DOHH2 (cell line): Measurements from ENCODE around the gene COL9A3.

Experiments used
- H3F3A ChIP-seq: fragments of 200-600 bp; sonication (generic), shearing (Covaris generic); 2 replicates; pipeline ENCODE4 v1.6.0; 2016; ENCODE audit warnings: antibody characterized with exemption, mild to moderate bottlenecking; ENCODE audit not compliant: control insufficient read depth, insufficient read depth
- H3K27ac ChIP-seq: fragments of 200-600 bp; sonication (generic); 2 replicates; pipeline ENCODE4 v1.5.1; 2014; ENCODE audit warnings: low read depth, mild to moderate bottlenecking, low read length, moderate library complexity
- H3K27me3 ChIP-seq: fragments of 200-600 bp; sonication (generic); 2 replicates; pipeline ENCODE4 v1.6.1; 2014; ENCODE audit warnings: mild to moderate bottlenecking, low read length, mixed read lengths; ENCODE audit not compliant: control insufficient read depth
- H3K36me3 ChIP-seq: fragments of 200-600 bp; sonication (generic); 2 replicates; pipeline ENCODE4 v1.6.1; 2014; ENCODE audit warnings: mild to moderate bottlenecking, low read length, moderate library complexity, mixed read lengths; ENCODE audit not compliant: control insufficient read depth
- H3K4me1 ChIP-seq: fragments of 200-600 bp; sonication (generic); 2 replicates; pipeline ENCODE4 v1.6.1; 2014; ENCODE audit warnings: mild to moderate bottlenecking, low read length, mixed read lengths; ENCODE audit not compliant: control insufficient read depth
- H3K4me2 ChIP-seq: fragments of 200-600 bp; sonication (generic); 2 replicates; pipeline ENCODE4 v1.6.0; 2014; ENCODE audit warnings: mild to moderate bottlenecking, low read length, moderate library complexity
- H3K4me3 ChIP-seq: fragments of 200-600 bp; sonication (generic); 2 replicates; pipeline ENCODE4 v1.5.1; 2014; ENCODE audit warnings: mild to moderate bottlenecking, low read length, mixed read lengths
- H3K79me2 ChIP-seq: fragments of 200-600 bp; sonication (generic); 2 replicates; pipeline ENCODE4 v1.6.1; 2014; ENCODE audit warnings: mild to moderate bottlenecking, low read length, mixed read lengths; ENCODE audit not compliant: control insufficient read depth
- H3K9me2 ChIP-seq: fragments of 200-600 bp; sonication (generic); replicated peaks from 2 replicates; pipeline ENCODE4 v1.6.1; 2014; ENCODE audit warnings: mild to moderate bottlenecking, low read length, mixed read lengths; ENCODE audit not compliant: control insufficient read depth
- H3K9me3 ChIP-seq: fragments of 200-600 bp; sonication (generic); 2 replicates; pipeline ENCODE4 v1.6.1; 2014; ENCODE audit warnings: antibody characterized with exemption, low read length, mixed read lengths; ENCODE audit not compliant: control insufficient read depth, insufficient read depth
- H4K20me1 ChIP-seq: fragments of 200-600 bp; sonication (generic); 2 replicates; pipeline ENCODE4 v1.6.0; 2014; ENCODE audit warnings: low read depth, mild to moderate bottlenecking, antibody characterized with exemption, low read length, moderate library complexity; ENCODE audit not compliant: control insufficient read depth, insufficient read depth
- CTCF ChIP-seq: fragments of 200-600 bp; sonication (generic); IDR thresholded peaks from one replicate; pipeline ENCODE4 v1.5.1; 2014; ENCODE audit warnings: antibody characterized with exemption, mild to moderate bottlenecking, low read depth, low read length; ENCODE audit not compliant: poor library complexity, severe bottlenecking
- EZH2phosphoT487 ChIP-seq: fragments of 200-600 bp; sonication (generic); IDR thresholded peaks from 2 replicates; pipeline ENCODE4 v1.6.1; 2017; ENCODE audit warnings: borderline replicate concordance, mild to moderate bottlenecking, antibody characterized with exemption, low read length, moderate library complexity, mixed read lengths

COL9A3 gene

GRCh38 chr20:62785393-62785792 is 31.5 kb upstream of the COL9A3 start:
- no peaks in the 10 kb centered on the region for H3K36me3 ChIP-seq
- H3K9me2 ChIP-seq, result no peaks in the 10 kb centered on the region
- no peaks in the 10 kb centered on the region for H3K9me3 ChIP-seq
- H4K20me1 ChIP-seq, result no peaks in the 10 kb centered on the region
- H3F3A ChIP-seq, result no peaks in the 10 kb centered on the region
- no peak overlapping the region for H3K4me3 ChIP-seq
- H3K79me2 ChIP-seq, result no peaks in the 10 kb centered on the region
- H3K27me3 ChIP-seq, result peaks cover 9% of the 10 kb centered on the region
- H3K27ac ChIP-seq, result no peak overlapping the region
- 0 out of 2 replicates have a peak, but pooled peaks cover 3% of the 10 kb centered on the region for H3K4me1 ChIP-seq
- TF ChIP-seq CTCF (no peak), EZH2phosphoT487 (no peak)
- H3K4me2 ChIP-seq, result no peak overlapping the region

- no peaks in the 10 kb centered on the region for H3K9me2 ChIP-seq
- H3K27me3 ChIP-seq, result peaks cover 9% of the 10 kb centered on the region
- TF ChIP-seq CTCF (no peak), EZH2phosphoT487 (no peak)
- H3K9me3 ChIP-seq, result no peaks in the 10 kb centered on the region
- no peaks in the 10 kb centered on the region for H4K20me1 ChIP-seq
- no peaks in the 10 kb centered on the region for H3K79me2 ChIP-seq
- no peaks in the 10 kb centered on the region for H3K36me3 ChIP-seq
- H3K27ac ChIP-seq, result no peak overlapping the region
- no peak overlapping the region for H3K4me3 ChIP-seq
- H3K4me1 ChIP-seq, result peaks cover 4% of the 10 kb centered on the region; the same call in 1 of the 2 replicates
- H3F3A ChIP-seq, result no peaks in the 10 kb centered on the region
- H3K4me2 ChIP-seq, result no peak overlapping the region
These were observed 30.7 kb upstream of the COL9A3 start for GRCh38 chr20:62786157-62786556.

- Histone ChIP-seq H3F3A (no peaks in the 10 kb centered on the region), H3K4me3 (no peak overlapping the region), H3K27ac (no peak overlapping the region), H3K9me2 (no peaks in the 10 kb centered on the region), H3K79me2 (no peaks in the 10 kb centered on the region), H3K9me3 (no peaks in the 10 kb centered on the region), H4K20me1 (no peaks in the 10 kb centered on the region), H3K4me2 (no peak overlapping the region), H3K4me1 (peaks cover 6% of the 10 kb centered on the region; the same call in 1 of the 2 replicates), H3K27me3 (peaks cover 9% of the 10 kb centered on the region), H3K36me3 (no peaks in the 10 kb centered on the region)
- no peak for TF ChIP-seq CTCF
- TF ChIP-seq EZH2phosphoT487, result no peak
These were observed 29.5 kb upstream of the COL9A3 start for GRCh38 chr20:62787321-62787720.
